ENCODE results near the gene HYDIN. TPM values are rescaled to one million over a fixed set of nuclear protein-coding genes. Genes with fewer than 3 reads are reported as not detected.

The HYDIN gene
- total RNA-seq, 2 donors from 2014 or later: 5.6 to 6.7 TPM

DNA sequence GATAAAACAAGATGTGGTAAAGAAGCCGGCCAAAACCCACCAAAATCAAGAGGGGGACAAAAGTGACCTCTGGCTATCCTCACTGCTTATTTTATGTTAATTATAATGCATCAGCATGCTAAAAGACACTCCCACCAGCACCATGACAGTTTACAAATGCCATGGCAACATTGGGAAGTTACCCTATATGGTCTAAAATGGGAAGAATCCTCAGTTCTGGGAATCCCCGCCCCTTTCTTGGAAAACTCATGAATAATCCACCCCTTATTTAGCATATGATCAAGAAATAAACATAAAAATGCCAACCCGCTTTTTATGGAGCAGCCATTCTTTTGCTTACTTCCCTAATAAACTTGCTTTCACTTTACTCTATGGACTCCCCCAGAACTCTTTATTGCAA is 33.1 kb upstream of the HYDIN start:
- 77 to 85% methylated on average over 3 of the region's 3 CpGs for WGBS, 2 donors
- Histone ChIP-seq H3K4me1 (no peaks in the 10 kb centered on the region), H3K4me3 (no peak overlapping the region), H3K36me3 (replicated peaks in 1 of 2; ENCODE audit: insufficient read depth in 1 of 2, low read depth in 2 of 2) (no peaks in the 10 kb centered on the region), H3K27ac (no peak overlapping the region), H3K9me3 (no peaks in the 10 kb centered on the region), H3K27me3 (no peaks in the 10 kb centered on the region)
- ATAC-seq: no peak
- DNase-seq: no peak
- intact Hi-C loops (cut with DNase I): no loop called here
- TF ChIP-seq POLR2A (IDR thresholded peaks at IDR 0.05): no peak
- TF ChIP-seq CTCF (IDR thresholded peaks at IDR 0.05): no peak

GRCh38 chr16:71262391-71262790 is 31.9 kb upstream of the HYDIN start:
- 73 to 89% methylated on average over 5 of the region's 5 CpGs for WGBS, 2 donors
- TF ChIP-seq CTCF (IDR thresholded peaks at IDR 0.05) (no peak), POLR2A (IDR thresholded peaks at IDR 0.05) (no peak)
- ATAC-seq (no peak), DNase-seq (no peak)
- intact Hi-C loops (cut with DNase I): no loop called here
- H3K9me3 ChIP-seq: no peaks in the 10 kb centered on the region
- no peak overlapping the region for H3K27ac ChIP-seq
- H3K36me3 ChIP-seq (replicated peaks in 1 of 2; ENCODE audit: insufficient read depth in 1 of 2, low read depth in 2 of 2): no peaks in the 10 kb centered on the region
- no peaks in the 10 kb centered on the region for H3K4me1 ChIP-seq
- no peak overlapping the region for H3K4me3 ChIP-seq
- no peaks in the 10 kb centered on the region for H3K27me3 ChIP-seq

DNA sequence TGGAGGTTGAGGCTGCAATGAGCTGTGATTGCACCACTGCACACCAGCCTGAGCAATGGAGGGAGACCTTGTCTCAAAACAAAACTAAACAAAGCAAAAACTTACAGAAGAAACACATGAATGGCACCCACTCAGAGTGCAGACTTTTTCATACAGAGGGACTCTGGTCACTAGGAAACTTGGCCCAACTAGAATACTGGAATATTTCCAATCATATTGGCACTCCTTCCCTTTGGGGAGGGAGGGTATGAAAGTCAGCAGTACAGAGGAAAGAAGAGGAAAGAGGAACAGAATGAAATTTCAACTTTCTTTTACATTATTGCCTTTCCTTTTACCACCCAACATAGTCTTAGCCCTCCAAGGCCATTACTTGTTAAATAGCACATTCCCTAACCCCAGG is 30.5 kb upstream of the HYDIN start:
- ATAC-seq: no peak
- no peaks in the 10 kb centered on the region for H3K9me3 ChIP-seq
- H3K4me1 ChIP-seq: no peaks in the 10 kb centered on the region
- intact Hi-C loops (cut with DNase I): no loop called here
- no peaks in the 10 kb centered on the region for H3K36me3 ChIP-seq (replicated peaks in 1 of 2; ENCODE audit: insufficient read depth in 1 of 2, low read depth in 2 of 2)
- H3K27ac ChIP-seq: no peak overlapping the region
- H3K27me3 ChIP-seq: no peaks in the 10 kb centered on the region
- no peak for DNase-seq
- no peak overlapping the region for H3K4me3 ChIP-seq
- no peak for TF ChIP-seq POLR2A (IDR thresholded peaks at IDR 0.05)
- TF ChIP-seq CTCF (IDR thresholded peaks at IDR 0.05): no peak

GRCh38 chr16:71259086-71259485 is 28.6 kb upstream of the HYDIN start:
- Histone ChIP-seq H3K4me1 (no peaks in the 10 kb centered on the region), H3K36me3 (replicated peaks in 1 of 2; ENCODE audit: insufficient read depth in 1 of 2, low read depth in 2 of 2) (no peaks in the 10 kb centered on the region), H3K9me3 (no peaks in the 10 kb centered on the region), H3K4me3 (no peak overlapping the region), H3K27ac (no peak overlapping the region), H3K27me3 (no peaks in the 10 kb centered on the region)
- 71 to 83% methylated on average over 5 of the region's 5 CpGs for WGBS, 2 donors
- ATAC-seq (no peak), DNase-seq (no peak)
- intact Hi-C loops (cut with DNase I): no loop called here
- no peak for TF ChIP-seq CTCF (IDR thresholded peaks at IDR 0.05)
- no peak for TF ChIP-seq POLR2A (IDR thresholded peaks at IDR 0.05)

DNA sequence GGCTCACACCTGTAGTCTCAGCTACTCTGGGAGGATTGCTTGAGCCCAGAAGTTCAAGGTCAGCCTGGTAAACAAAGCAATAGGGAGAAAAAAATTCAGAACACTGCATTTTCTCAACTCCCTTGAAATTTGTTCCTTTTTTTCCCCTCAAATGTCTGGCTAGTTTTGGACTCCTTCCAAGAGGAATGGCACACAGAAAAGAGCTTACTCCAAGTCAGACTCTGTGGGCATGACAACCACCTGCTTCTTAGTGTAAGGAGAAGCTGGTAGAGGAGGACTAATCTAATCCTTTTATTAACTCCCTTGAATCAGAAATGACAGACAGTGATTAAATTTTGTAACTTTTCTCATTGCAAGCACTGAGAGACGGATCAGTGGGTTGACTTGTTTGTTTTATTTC is 27.9 kb upstream of the HYDIN start:
- 53 to 56% methylated on average over 1 of the region's 1 CpG for WGBS, 2 donors
- no peaks in the 10 kb centered on the region for H3K27me3 ChIP-seq
- intact Hi-C loops (cut with DNase I): no loop called here
- ATAC-seq: no peak
- H3K4me3 ChIP-seq: no peak overlapping the region
- no peaks in the 10 kb centered on the region for H3K36me3 ChIP-seq (replicated peaks in 1 of 2; ENCODE audit: insufficient read depth in 1 of 2, low read depth in 2 of 2)
- H3K4me1 ChIP-seq: no peaks in the 10 kb centered on the region
- H3K27ac ChIP-seq: no peak overlapping the region
- TF ChIP-seq POLR2A (IDR thresholded peaks at IDR 0.05) (no peak), CTCF (IDR thresholded peaks at IDR 0.05) (no peak)
- H3K9me3 ChIP-seq: no peaks in the 10 kb centered on the region
- no peak for DNase-seq
